ENCODE measurements around the gene PRICKLE1. TPM values are rescaled to one million over a fixed set of nuclear protein-coding genes. Genes with fewer than 3 reads are reported as not detected.

Gene PRICKLE1
- polyA plus RNA-seq, 1 donor (not counting 4 experiments of a cell fraction or from before 2014, with no cell fraction given) = 3.5 TPM

GRCh38 chr12:42428850-42429249 is 160.7 kb downstream of the PRICKLE1 start:
- H3K9ac ChIP-seq (ENCODE audit: control insufficient read depth, extremely low read depth, insufficient read depth, low read length) = no peak overlapping the region
- no peak for DNase-seq (ENCODE audit: low read depth, low spot score)
- no peaks in the 10 kb centered on the region for H3K79me2 ChIP-seq (ENCODE audit: control insufficient read depth, insufficient read depth, low read length)
- no peak overlapping the region for H3K4me3 ChIP-seq (ENCODE audit: control insufficient read depth in 2 of 3, extremely low read depth in 1 of 3, insufficient read depth in 2 of 3, low read depth in 1 of 3, low read length in 3 of 3)
- no peaks in the 10 kb centered on the region for H4K20me1 ChIP-seq (ENCODE audit: control insufficient read depth, extremely low read depth, insufficient read depth, low read length)
- no peak for FAIRE-seq
- no peak overlapping the region for H3K4me2 ChIP-seq (ENCODE audit: control insufficient read depth, extremely low read depth, insufficient read depth, low read depth, low read length)
- dilution Hi-C loops (cut with MboI; ENCODE audit: extremely low pct_ligation_motif_present, low sequenced_read_pairs) = no loop called here
- no peaks in the 10 kb centered on the region for H3K9me3 ChIP-seq (ENCODE audit: control insufficient read depth, low read depth, low read length)
- no peak overlapping the region for H3K27ac ChIP-seq (ENCODE audit: control insufficient read depth, insufficient read depth, low read length)
- H2AFZ ChIP-seq (ENCODE audit: control insufficient read depth, low read length) = no peak overlapping the region
- no peaks in the 10 kb centered on the region for H3K9me1 ChIP-seq (ENCODE audit: control insufficient read depth, extremely low read depth, insufficient read depth, low read length)
- H3K27me3 ChIP-seq (ENCODE audit: control insufficient read depth, extremely low read depth, insufficient read depth, low read length) = no peaks in the 10 kb centered on the region
- TF ChIP-seq, protein P1, sequence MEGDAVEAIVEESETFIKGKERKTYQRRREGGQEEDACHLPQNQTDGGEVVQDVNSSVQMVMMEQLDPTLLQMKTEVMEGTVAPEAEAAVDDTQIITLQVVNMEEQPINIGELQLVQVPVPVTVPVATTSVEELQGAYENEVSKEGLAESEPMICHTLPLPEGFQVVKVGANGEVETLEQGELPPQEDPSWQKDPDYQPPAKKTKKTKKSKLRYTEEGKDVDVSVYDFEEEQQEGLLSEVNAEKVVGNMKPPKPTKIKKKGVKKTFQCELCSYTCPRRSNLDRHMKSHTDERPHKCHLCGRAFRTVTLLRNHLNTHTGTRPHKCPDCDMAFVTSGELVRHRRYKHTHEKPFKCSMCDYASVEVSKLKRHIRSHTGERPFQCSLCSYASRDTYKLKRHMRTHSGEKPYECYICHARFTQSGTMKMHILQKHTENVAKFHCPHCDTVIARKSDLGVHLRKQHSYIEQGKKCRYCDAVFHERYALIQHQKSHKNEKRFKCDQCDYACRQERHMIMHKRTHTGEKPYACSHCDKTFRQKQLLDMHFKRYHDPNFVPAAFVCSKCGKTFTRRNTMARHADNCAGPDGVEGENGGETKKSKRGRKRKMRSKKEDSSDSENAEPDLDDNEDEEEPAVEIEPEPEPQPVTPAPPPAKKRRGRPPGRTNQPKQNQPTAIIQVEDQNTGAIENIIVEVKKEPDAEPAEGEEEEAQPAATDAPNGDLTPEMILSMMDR (optimal IDR thresholded peaks at IDR 0.05 in 1 of 3, IDR thresholded peaks at IDR 0.05 in 1 of 3, conservative IDR thresholded peaks at IDR 0.05 in 1 of 3; ENCODE audit: extremely low read depth in 1 of 3, insufficient read depth in 2 of 3, low read length in 3 of 3) = no peak
- no peak for TF ChIP-seq EZH2 (IDR thresholded peaks at IDR 0.05; ENCODE audit: low read length)
- H3K36me3 ChIP-seq (ENCODE audit: control insufficient read depth in 2 of 2, extremely low read depth in 1 of 2, insufficient read depth in 2 of 2, low read length in 2 of 2) = peaks cover 0 to 5% of the 10 kb centered on the region in 2 experiments
- H3K4me1 ChIP-seq (ENCODE audit: control insufficient read depth, extremely low read depth, insufficient read depth, low read length) = peaks cover 6% of the 10 kb centered on the region

GRCh38 chr12:42426746-42427145 is 162.8 kb downstream of the PRICKLE1 start:
- no peaks in the 10 kb centered on the region for H4K20me1 ChIP-seq (ENCODE audit: control insufficient read depth, extremely low read depth, insufficient read depth, low read length)
- peak overlapping the region; percentile 14 for H3K27ac ChIP-seq (ENCODE audit: control insufficient read depth, insufficient read depth, low read length)
- H3K9me1 ChIP-seq (ENCODE audit: control insufficient read depth, extremely low read depth, insufficient read depth, low read length) = no peaks in the 10 kb centered on the region
- no peak overlapping the region for H3K9ac ChIP-seq (ENCODE audit: control insufficient read depth, extremely low read depth, insufficient read depth, low read length)
- H3K9me3 ChIP-seq (ENCODE audit: control insufficient read depth, low read depth, low read length) = no peaks in the 10 kb centered on the region
- H3K36me3 ChIP-seq (ENCODE audit: control insufficient read depth in 2 of 2, extremely low read depth in 1 of 2, insufficient read depth in 2 of 2, low read length in 2 of 2) = peaks cover 0 to under 1% of the 10 kb centered on the region in 2 experiments
- H3K4me1 ChIP-seq (ENCODE audit: control insufficient read depth, extremely low read depth, insufficient read depth, low read length) = peaks cover 6% of the 10 kb centered on the region
- dilution Hi-C loops (cut with MboI; ENCODE audit: extremely low pct_ligation_motif_present, low sequenced_read_pairs) = no loop called here
- H3K27me3 ChIP-seq (ENCODE audit: control insufficient read depth, extremely low read depth, insufficient read depth, low read length) = no peaks in the 10 kb centered on the region
- TF ChIP-seq EZH2 (IDR thresholded peaks at IDR 0.05; ENCODE audit: low read length) = no peak
- TF ChIP-seq, protein P1 (optimal IDR thresholded peaks at IDR 0.05 in 1 of 3, IDR thresholded peaks at IDR 0.05 in 1 of 3, conservative IDR thresholded peaks at IDR 0.05 in 1 of 3; ENCODE audit: extremely low read depth in 1 of 3, insufficient read depth in 2 of 3, low read length in 3 of 3) = no peak
- no peaks in the 10 kb centered on the region for H3K79me2 ChIP-seq (ENCODE audit: control insufficient read depth, insufficient read depth, low read length)
- no peak overlapping the region for H2AFZ ChIP-seq (ENCODE audit: control insufficient read depth, low read length)
- H3K4me2 ChIP-seq (ENCODE audit: control insufficient read depth, extremely low read depth, insufficient read depth, low read depth, low read length) = peak overlapping the region; percentile 17
- DNase-seq (ENCODE audit: low read depth, low spot score) (peak; percentile 17), FAIRE-seq (peak; percentile 69)
- no peak overlapping the region for H3K4me3 ChIP-seq (ENCODE audit: control insufficient read depth in 2 of 3, extremely low read depth in 1 of 3, insufficient read depth in 2 of 3, low read depth in 1 of 3, low read length in 3 of 3)
